RWPE1 (cell line): Measurements from ENCODE around the gene B4GAT1.
A peak's percentile ranks its signal among the peaks of the same experiment; 100 is the strongest.

ENCODE experiments used
- CTCF ChIA-PET: fragments of 350-600 bp; sonication (Branson Sonifier 250); formaldehyde crosslinking; extraction: SDS; loops from one replicate; lab custom pipeline; 2021; lab: Yijun Ruan, JAX
- POLR2A ChIA-PET: fragments of 400-600 bp; formaldehyde crosslinking; extraction: SDS; loops from one replicate; lab custom pipeline; 2020; ENCODE audit warnings: antibody characterized with exemption; ENCODE audit not compliant: low non-redundant PET; lab: Yijun Ruan, JAX
- DNase-seq: peaks from one replicate; pipeline ENCODE4 v3.0.0; 2012; ENCODE audit warnings: low spot score
- H3K27ac ChIP-seq: fragments of 450-650 bp; 2 replicates; pipeline ENCODE4 v1.5.1; 2017
- CTCF ChIP-seq: fragments of 450-650 bp; conservative IDR thresholded peaks from 2 replicates; pipeline ENCODE4 v1.5.1; 2017; ENCODE audit warnings: low read depth, mild to moderate bottlenecking

Gene B4GAT1

GRCh38 chr11:66328031-66328301, 19.5 kb downstream of the B4GAT1 start:
- TF ChIP-seq CTCF: no peak
- peak overlapping the region; percentile 100 for H3K27ac ChIP-seq
- ChIA-PET CTCF (no interaction called here), POLR2A (no interaction called here)
- no peak for DNase-seq

GRCh38 chr11:66327171-66328030, 20.0 kb downstream of the B4GAT1 start:
- TF ChIP-seq CTCF: no peak
- peak overlapping the region; percentile 100 for H3K27ac ChIP-seq
- peak; percentile 54 for DNase-seq
- CTCF ChIA-PET: interaction anchor here (1.1 to 3.7 kb wide), 2 partner anchors 8 to 15 kb away, joined by 3 to 25 read pairs; no protein-coding TSS in a partner anchor
- POLR2A ChIA-PET: interaction anchor here (0.9 kb wide), 1 partner anchor 8 kb away, joined by 8 read pairs; no protein-coding TSS in a partner anchor

- TF ChIP-seq CTCF: no peak
- no peak for DNase-seq
- H3K27ac ChIP-seq: peak overlapping the region; percentile 100
- POLR2A ChIA-PET: interaction anchor here (0.9 kb wide), 1 partner anchor 9 kb away, joined by 8 read pairs; no protein-coding TSS in a partner anchor
- CTCF ChIA-PET: interaction anchor here (0.5 to 3.7 kb wide), 3 partner anchors 9 to 37 kb away, joined by 3 to 25 read pairs (median 3); no protein-coding TSS in a partner anchor
Observed at GRCh38 chr11:66326261-66327111, 20.9 kb downstream of the B4GAT1 start.

GRCh38 chr11:66325263-66325671, 22.2 kb downstream of the B4GAT1 start:
- peak overlapping the region; percentile 100 for H3K27ac ChIP-seq
- DNase-seq: no peak
- TF ChIP-seq CTCF: no peak
- CTCF ChIA-PET: interaction anchor here (3.7 kb wide), 1 partner anchor 13 kb away, joined by 25 read pairs; no protein-coding TSS in a partner anchor
- POLR2A ChIA-PET: no interaction called here

GRCh38 chr11:66324664-66325063, 22.8 kb downstream of the B4GAT1 start:
- POLR2A ChIA-PET: no interaction called here
- H3K27ac ChIP-seq: peak overlapping the region; percentile 100

More at GRCh38 chr11:66324664-66325063, 22.8 kb downstream of the B4GAT1 start:
- no peak for DNase-seq
- CTCF ChIA-PET: interaction anchor here (3.7 kb wide), 1 partner anchor 12 kb away, joined by 25 read pairs; no protein-coding TSS in a partner anchor
- no peak for TF ChIP-seq CTCF
